Subcutaneous preadipocyte (primary cell): ENCODE data around the gene CCDC54. TPM values are rescaled to one million over a fixed set of nuclear protein-coding genes. Genes with fewer than 3 reads are reported as not detected.

Experiments used
- total RNA-seq: library from RNA; depleted of rRNA; stranded (reverse); fragments of >200 nt; gene quantifications from 2 replicates; pipeline ENCODE4 v1.2.3, GENCODE V29; 2012

CCDC54 gene
- total RNA-seq = not detected in 2 replicates

DNA sequence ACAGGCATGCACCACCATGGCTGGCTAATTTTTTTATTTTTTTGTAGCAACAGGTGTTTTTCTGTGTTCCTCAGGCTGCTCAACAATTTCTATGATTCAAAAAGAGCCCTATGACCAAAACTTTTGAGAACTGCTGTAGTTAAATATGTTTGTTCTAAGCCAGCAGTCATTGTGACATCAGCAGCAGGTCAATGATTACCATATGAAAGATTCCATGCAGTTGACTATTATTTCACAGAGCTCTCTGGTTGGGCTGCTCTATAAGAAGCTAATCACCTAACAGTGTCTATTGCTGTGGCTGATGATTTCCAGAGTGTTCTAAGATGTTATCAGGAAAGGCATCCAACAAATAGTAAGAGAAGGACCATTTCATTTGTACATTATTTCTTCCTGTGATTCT lies at the start of gene CCDC54:
TSS of gene CCDC54 (plus strand) at position 289 of the 400 bp plus-strand sequence. CDS start 149 bp downstream, outside the sequence.

Other genes starting within 250 kb of the CCDC54 start
- gene BBX, start 145.5 kb downstream of the CCDC54 start, total RNA-seq = 47.8 and 62.4 TPM in 2 replicates